Epithelial cell of alveolus of lung (primary cell): ENCODE data around the gene IGFN1. TPM values are rescaled to one million over a fixed set of nuclear protein-coding genes. Genes with fewer than 3 reads are reported as not detected.

Experiments used
- total RNA-seq: library from RNA; depleted of rRNA; stranded (reverse); fragments of >200 nt; gene quantifications from 2 replicates; pipeline ENCODE4 v1.2.1, GENCODE V29; 2015

The IGFN1 gene
- total RNA-seq, result under 0.01 TPM in 1 of 2 replicates, not detected in the other

GRCh38 chr1:201190624-201191051 lies at the start of gene IGFN1:
Gene IGFN1, plus strand, starts transcription at chr1:201190824. Its CDS starts 2,470 bp downstream, at chr1:201193294.

GRCh38 chr1:201154389-201155165 lies 36.0 kb upstream of the IGFN1 start, which contains the start of gene TMEM9:
Gene TMEM9, minus strand, starts transcription at chr1:201154474. Its CDS starts 551 bp downstream, at chr1:201153923.

Other genes with a start within 250 kb of the IGFN1 start
- gene KIF21B, start 167.1 kb upstream of the IGFN1 start, total RNA-seq, result 0.08 and 1.9 TPM in 2 replicates
- 0.24 TPM in 1 of 2 replicates, not detected in the other for gene CACNA1S, start 78.4 kb upstream of the IGFN1 start, total RNA-seq
- not detected in 2 replicates for gene ASCL5, start 63.6 kb upstream of the IGFN1 start, total RNA-seq
- gene TMEM9, start 36.4 kb upstream of the IGFN1 start, total RNA-seq, result 113 and 131 TPM in 2 replicates
- under 0.01 and 0.24 TPM in 2 replicates for gene PKP1, start 92.7 kb downstream of the IGFN1 start, total RNA-seq
- gene TNNT2, start 186.9 kb downstream of the IGFN1 start, total RNA-seq, result 12.5 TPM in 1 of 2 replicates, not detected in the other
- gene LAD1, start 208.5 kb downstream of the IGFN1 start, total RNA-seq, result 0.48 and 3.4 TPM in 2 replicates
- under 0.01 and 23.9 TPM in 2 replicates for gene TNNI1, start 230.9 kb downstream of the IGFN1 start, total RNA-seq